Smooth muscle cell (in vitro differentiated cells): ENCODE data around the gene NDUFV1. TPM values are rescaled to one million over a fixed set of nuclear protein-coding genes. Genes with fewer than 3 reads are reported as not detected.

Source experiments
- DNase-seq: peaks from one replicate; lab custom pipeline; 2025; ENCODE audit not compliant: unreplicated experiment; lab: John Stamatoyannopoulos, UW
- H2AFZ ChIP-seq: fragments of 200-600 bp; sonication (generic); 2 replicates; pipeline ENCODE4 v1.6.0; 2016; ENCODE audit warnings: antibody characterized with exemption, low read depth, mild to moderate bottlenecking
- H3F3A ChIP-seq: fragments of 200-600 bp; sonication (generic); 2 replicates; pipeline ENCODE4 v1.6.0; 2017; ENCODE audit warnings: antibody characterized with exemption, low read depth
- H3K27ac ChIP-seq: fragments of 200-600 bp; sonication (generic); 2 replicates; pipeline ENCODE4 v1.5.1; 2016; ENCODE audit warnings: low read depth, mild to moderate bottlenecking
- H3K27me3 ChIP-seq: fragments of 200-600 bp; sonication (generic); 2 replicates; pipeline ENCODE4 v1.6.1; 2016; ENCODE audit warnings: low read depth, mild to moderate bottlenecking
- H3K36me3 ChIP-seq: fragments of 200-600 bp; sonication (generic); 2 replicates; pipeline ENCODE4 v1.5.1; 2016; ENCODE audit warnings: low read depth
- H3K4me1 ChIP-seq: fragments of 200-600 bp; sonication (generic); 2 replicates; pipeline ENCODE4 v1.5.1; 2016; ENCODE audit warnings: low read depth
- H3K4me2 ChIP-seq: fragments of 200-600 bp; sonication (generic); 2 replicates; pipeline ENCODE4 v1.6.0; 2016; ENCODE audit warnings: mild to moderate bottlenecking
- H3K4me3 ChIP-seq: fragments of 200-600 bp; sonication (generic); 2 replicates; pipeline ENCODE4 v1.5.1; 2016; ENCODE audit warnings: mild to moderate bottlenecking
- H3K79me2 ChIP-seq: fragments of 200-600 bp; sonication (generic); 2 replicates; pipeline ENCODE4 v1.6.0; 2016; ENCODE audit warnings: low read depth, mild to moderate bottlenecking
- H3K9ac ChIP-seq: fragments of 200-600 bp; sonication (generic); 2 replicates; pipeline ENCODE4 v1.6.0; 2016; ENCODE audit warnings: low read depth
- H3K9me3 ChIP-seq: fragments of 200-600 bp; sonication (generic); replicated peaks from 2 replicates; pipeline ENCODE4 v1.5.1; 2016; ENCODE audit warnings: low read depth
- H4K20me1 ChIP-seq: fragments of 200-600 bp; sonication (generic); 2 replicates; pipeline ENCODE4 v1.6.0; 2016; ENCODE audit warnings: low read depth
- WGBS: methylation state at CpG from one replicate; pipeline ENCODE4 v1.1.7; 2016; ENCODE audit warnings: low lambda C conversion rate; 5-methylcytosine and 5-hydroxymethylcytosine counted together
- polyA plus RNA-seq: library from polyadenylated mRNA; unstranded; fragments of >200 nt; fragmentation: Nextera tagmentation; extraction: Ambion mirVana; gene quantifications from 2 replicates; pipeline ENCODE4 v1.2.1, GENCODE V29; 2016
- total RNA-seq: library from RNA; depleted of rRNA; stranded (reverse); fragments of >200 nt; gene quantifications from 2 replicates; pipeline ENCODE4 v1.2.3, GENCODE V29; 2014
- TF ChIP-seq, protein P1 (sequence below): fragments of 200-600 bp; sonication (generic); IDR thresholded peaks from 2 replicates; pipeline ENCODE4 v1.5.1; 2017; ENCODE audit warnings: borderline replicate concordance, mild to moderate bottlenecking, antibody characterized with exemption; ENCODE audit not compliant: insufficient read depth, poor library complexity, severe bottlenecking

NDUFV1 gene
- total and polyA plus RNA-seq, 2 experiments from 2014 or later = 111 to 201 TPM

DNA sequence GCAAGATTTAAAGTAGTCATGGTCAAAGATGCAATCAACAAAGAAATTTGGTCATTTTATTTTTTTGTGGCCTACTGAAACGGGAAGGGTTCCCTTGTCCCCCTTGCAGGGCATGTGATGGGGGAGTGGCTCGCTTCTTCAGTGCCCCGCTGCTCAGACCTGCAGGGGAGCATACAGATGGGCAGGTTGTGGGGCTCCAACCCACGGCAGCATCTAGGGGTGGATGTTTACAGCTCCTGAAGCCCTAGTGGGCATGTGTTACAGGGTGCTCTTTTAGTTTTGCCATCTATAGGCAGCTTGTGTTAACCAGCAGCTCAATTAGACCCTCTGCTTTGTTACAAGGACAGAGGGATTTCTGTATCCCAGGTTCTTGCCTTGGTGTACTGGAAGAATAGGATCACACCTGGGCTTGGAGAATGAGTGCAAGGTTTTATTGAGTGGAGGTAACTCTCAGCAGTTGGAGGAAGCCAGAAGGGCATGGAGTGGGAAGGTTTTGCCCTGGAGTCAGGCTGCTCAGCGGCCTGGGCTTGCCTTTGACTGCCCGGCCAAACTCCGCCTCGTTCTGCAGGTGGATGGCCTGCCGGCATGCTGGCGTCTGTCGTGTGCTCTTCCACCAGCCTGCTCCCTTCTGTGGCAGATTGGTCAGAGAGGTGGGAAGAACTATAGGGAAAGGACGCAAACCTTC is 13.7 kb upstream of the NDUFV1 start:
- 77% methylated on average over 12 of the region's 12 CpGs for WGBS
- H3K27ac ChIP-seq = no peak overlapping the region
- DNase-seq = no peak
- peaks cover 6% of the 10 kb centered on the region for H3F3A ChIP-seq
- no peak overlapping the region for H3K4me2 ChIP-seq
- no peak overlapping the region for H2AFZ ChIP-seq
- H3K36me3 ChIP-seq = no peaks in the 10 kb centered on the region
- H3K27me3 ChIP-seq = no peaks in the 10 kb centered on the region
- H3K79me2 ChIP-seq = no peaks in the 10 kb centered on the region
- no peaks in the 10 kb centered on the region for H3K4me1 ChIP-seq
- H4K20me1 ChIP-seq = no peaks in the 10 kb centered on the region
- no peaks in the 10 kb centered on the region for H3K9me3 ChIP-seq
- TF ChIP-seq, protein P1, sequence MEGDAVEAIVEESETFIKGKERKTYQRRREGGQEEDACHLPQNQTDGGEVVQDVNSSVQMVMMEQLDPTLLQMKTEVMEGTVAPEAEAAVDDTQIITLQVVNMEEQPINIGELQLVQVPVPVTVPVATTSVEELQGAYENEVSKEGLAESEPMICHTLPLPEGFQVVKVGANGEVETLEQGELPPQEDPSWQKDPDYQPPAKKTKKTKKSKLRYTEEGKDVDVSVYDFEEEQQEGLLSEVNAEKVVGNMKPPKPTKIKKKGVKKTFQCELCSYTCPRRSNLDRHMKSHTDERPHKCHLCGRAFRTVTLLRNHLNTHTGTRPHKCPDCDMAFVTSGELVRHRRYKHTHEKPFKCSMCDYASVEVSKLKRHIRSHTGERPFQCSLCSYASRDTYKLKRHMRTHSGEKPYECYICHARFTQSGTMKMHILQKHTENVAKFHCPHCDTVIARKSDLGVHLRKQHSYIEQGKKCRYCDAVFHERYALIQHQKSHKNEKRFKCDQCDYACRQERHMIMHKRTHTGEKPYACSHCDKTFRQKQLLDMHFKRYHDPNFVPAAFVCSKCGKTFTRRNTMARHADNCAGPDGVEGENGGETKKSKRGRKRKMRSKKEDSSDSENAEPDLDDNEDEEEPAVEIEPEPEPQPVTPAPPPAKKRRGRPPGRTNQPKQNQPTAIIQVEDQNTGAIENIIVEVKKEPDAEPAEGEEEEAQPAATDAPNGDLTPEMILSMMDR = no peak
- no peak overlapping the region for H3K4me3 ChIP-seq
- H3K9ac ChIP-seq = no peak overlapping the region

DNA sequence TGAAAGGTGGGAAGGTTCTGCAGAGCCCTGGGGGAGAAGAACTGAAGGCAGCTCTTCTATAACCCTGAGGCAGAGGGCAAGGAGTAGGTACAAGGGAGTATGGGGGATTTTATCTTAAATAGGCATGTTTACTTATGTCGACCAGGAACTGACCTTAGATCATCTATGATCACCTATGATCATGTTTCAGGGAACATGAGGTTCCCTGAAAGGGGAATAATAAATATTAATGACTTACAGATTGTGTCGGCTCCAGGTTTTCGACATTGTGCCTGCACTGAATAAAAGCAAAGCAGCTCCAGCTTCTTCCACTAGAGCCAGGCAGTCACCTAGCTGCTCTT is 13.2 kb upstream of the NDUFV1 start:
- H4K20me1 ChIP-seq = no peaks in the 10 kb centered on the region
- H3K27ac ChIP-seq = no peak overlapping the region
- H3K4me1 ChIP-seq = no peaks in the 10 kb centered on the region
- 80% methylated on average over 3 of the region's 3 CpGs for WGBS
- H3K9ac ChIP-seq = no peak overlapping the region
- TF ChIP-seq, protein P1 = no peak
- no peak for DNase-seq
- no peaks in the 10 kb centered on the region for H3K27me3 ChIP-seq
- no peak overlapping the region for H2AFZ ChIP-seq
- no peaks in the 10 kb centered on the region for H3K36me3 ChIP-seq
- no peaks in the 10 kb centered on the region for H3K9me3 ChIP-seq
- H3K79me2 ChIP-seq = no peaks in the 10 kb centered on the region
- no peak overlapping the region for H3K4me3 ChIP-seq
- H3K4me2 ChIP-seq = no peak overlapping the region
- H3F3A ChIP-seq = peaks cover under 1% of the 10 kb centered on the region

DNA sequence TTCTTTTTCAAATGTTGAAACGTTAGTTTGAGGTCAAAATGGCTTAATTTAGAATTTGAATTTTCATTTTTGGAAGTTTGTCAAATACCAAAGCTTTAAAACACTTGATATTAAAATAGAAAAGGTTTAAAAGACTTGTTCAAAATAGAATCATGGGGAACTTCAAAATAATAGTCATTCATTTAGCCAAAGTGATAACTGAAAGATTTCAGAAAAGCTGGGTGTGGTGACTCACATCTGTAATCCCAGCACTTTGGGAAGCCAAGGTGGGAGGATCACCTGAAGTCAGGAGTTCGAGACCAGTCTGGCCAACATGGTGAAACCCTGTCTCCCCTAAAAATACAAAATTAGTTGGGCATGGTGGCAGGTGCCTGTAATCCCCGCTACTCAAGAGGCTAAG is 12.3 kb upstream of the NDUFV1 start:
- Histone ChIP-seq H3K9me3 (no peaks in the 10 kb centered on the region), H3K36me3 (no peaks in the 10 kb centered on the region)

More for the DNA sequence above, 12.3 kb upstream of the NDUFV1 start:
- no peak overlapping the region for H3K9ac ChIP-seq
- no peaks in the 10 kb centered on the region for H3K27me3 ChIP-seq
- no peaks in the 10 kb centered on the region for H3K4me1 ChIP-seq
- no peaks in the 10 kb centered on the region for H3F3A ChIP-seq
- no peak overlapping the region for H3K4me2 ChIP-seq
- H3K4me3 ChIP-seq = no peak overlapping the region
- no peaks in the 10 kb centered on the region for H4K20me1 ChIP-seq
- no peak overlapping the region for H3K27ac ChIP-seq
- no peak overlapping the region for H2AFZ ChIP-seq
- DNase-seq = no peak
- 84% methylated on average over 3 of the region's 3 CpGs for WGBS
- H3K79me2 ChIP-seq = no peaks in the 10 kb centered on the region
- TF ChIP-seq, protein P1 = no peak
